ENCODE measurements around the gene IFT22.

DNA sequence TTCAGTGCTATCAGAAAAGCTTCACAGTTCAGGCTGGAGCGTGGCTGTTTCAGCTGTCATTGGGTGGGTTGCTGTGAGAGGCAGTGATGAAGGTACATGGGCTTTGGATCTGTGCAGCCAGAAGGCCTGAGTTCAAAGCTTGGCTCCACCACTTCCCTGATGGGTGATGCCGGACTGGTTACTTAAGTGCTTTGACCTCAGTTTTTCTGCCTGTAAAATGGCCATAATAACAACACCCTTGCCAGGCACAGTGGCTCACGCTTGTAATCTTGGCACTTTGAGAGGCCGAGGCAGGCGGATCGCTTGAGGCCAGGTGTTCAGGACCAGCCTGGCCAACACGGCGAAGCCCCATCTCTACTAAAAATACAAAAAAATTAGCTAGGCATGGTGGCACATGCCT, 10.4 kb upstream of the IFT22 start:
- TF ChIP-seq EZH2 (IDR thresholded peaks at IDR 0.05; ENCODE audit: insufficient read depth, poor library complexity, severe bottlenecking), result no peak
- TF ChIP-seq EZH2phosphoT487 (IDR thresholded peaks at IDR 0.05; ENCODE audit: insufficient read depth, low read depth), result no peak
